Measurements from ENCODE around the gene NLRC4.

DNA sequence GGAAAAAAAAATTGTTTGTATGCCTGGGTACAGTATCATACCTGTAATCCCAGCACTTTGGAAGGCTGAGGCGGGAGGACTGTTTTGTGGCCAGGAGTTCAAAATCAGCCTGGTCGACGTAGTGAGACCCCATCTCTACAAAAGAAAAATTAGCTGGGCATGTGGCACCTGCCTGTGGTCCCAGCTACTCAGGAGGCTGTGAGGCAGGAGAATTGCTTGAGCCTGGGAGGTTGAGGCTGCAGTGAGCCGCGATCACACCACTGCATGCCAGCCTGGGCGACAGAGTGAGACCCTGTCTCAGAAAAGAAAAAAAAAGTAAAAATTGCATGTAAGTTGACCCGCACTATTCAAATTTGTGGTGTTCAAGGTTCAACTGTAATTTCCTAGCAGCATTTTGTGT lies 45.9 kb upstream of the NLRC4 start:
- TF ChIP-seq, protein P1, sequence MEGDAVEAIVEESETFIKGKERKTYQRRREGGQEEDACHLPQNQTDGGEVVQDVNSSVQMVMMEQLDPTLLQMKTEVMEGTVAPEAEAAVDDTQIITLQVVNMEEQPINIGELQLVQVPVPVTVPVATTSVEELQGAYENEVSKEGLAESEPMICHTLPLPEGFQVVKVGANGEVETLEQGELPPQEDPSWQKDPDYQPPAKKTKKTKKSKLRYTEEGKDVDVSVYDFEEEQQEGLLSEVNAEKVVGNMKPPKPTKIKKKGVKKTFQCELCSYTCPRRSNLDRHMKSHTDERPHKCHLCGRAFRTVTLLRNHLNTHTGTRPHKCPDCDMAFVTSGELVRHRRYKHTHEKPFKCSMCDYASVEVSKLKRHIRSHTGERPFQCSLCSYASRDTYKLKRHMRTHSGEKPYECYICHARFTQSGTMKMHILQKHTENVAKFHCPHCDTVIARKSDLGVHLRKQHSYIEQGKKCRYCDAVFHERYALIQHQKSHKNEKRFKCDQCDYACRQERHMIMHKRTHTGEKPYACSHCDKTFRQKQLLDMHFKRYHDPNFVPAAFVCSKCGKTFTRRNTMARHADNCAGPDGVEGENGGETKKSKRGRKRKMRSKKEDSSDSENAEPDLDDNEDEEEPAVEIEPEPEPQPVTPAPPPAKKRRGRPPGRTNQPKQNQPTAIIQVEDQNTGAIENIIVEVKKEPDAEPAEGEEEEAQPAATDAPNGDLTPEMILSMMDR (optimal IDR thresholded peaks at IDR 0.05 in 1 of 3, IDR thresholded peaks at IDR 0.05 in 1 of 3, conservative IDR thresholded peaks at IDR 0.05 in 1 of 3; ENCODE audit: extremely low read depth in 1 of 3, insufficient read depth in 2 of 3, low read length in 3 of 3), result no peak
- TF ChIP-seq EZH2 (IDR thresholded peaks at IDR 0.05; ENCODE audit: low read length), result no peak

Measured in keratinocyte (primary cell).